SK-N-SH (cell line): ENCODE data around the gene F2RL2.

ENCODE experiments used
- CTCF ChIP-seq: fragments of 200-600 bp; sonication (generic); IDR thresholded peaks from 2 replicates; pipeline ENCODE4 v1.6.1; 2017; ENCODE audit warnings: antibody characterized with exemption, mild to moderate bottlenecking, moderate library complexity
- EP300 ChIP-seq, 2 experiments: IDR thresholded peaks; 2 replicates each; pipeline versions ENCODE4 v1.4.0 to v1.6.1; 2012; ENCODE audit warnings: borderline replicate concordance in 1 of 2, low read depth in 1 of 2, low read length in 1 of 2
- IRF3 ChIP-seq: fragments of 150-350 bp; IDR thresholded peaks from 2 replicates; pipeline ENCODE4 v1.6.1; 2016; ENCODE audit warnings: mild to moderate bottlenecking, low read depth, low read length
- JUND ChIP-seq: IDR thresholded peaks from 2 replicates; pipeline ENCODE4 v1.4.0; 2012
- NRF1 ChIP-seq: IDR thresholded peaks from 2 replicates; pipeline ENCODE4 v1.6.1; 2012; ENCODE audit warnings: low read depth, mild to moderate bottlenecking, low read length
- POLR2AphosphoS5 ChIP-seq: IDR thresholded peaks from 2 replicates; pipeline ENCODE4 v1.6.1; 2012; ENCODE audit warnings: low read depth, low read length
- REST ChIP-seq: IDR thresholded peaks from 2 replicates; pipeline ENCODE4 v1.6.1; 2012; ENCODE audit warnings: mild to moderate bottlenecking, low read depth, low read length, moderate library complexity
- TAF1 ChIP-seq: IDR thresholded peaks from 2 replicates; pipeline ENCODE4 v1.6.1; 2012; ENCODE audit warnings: low read depth, mild to moderate bottlenecking, low read length, moderate library complexity, borderline replicate concordance

DNA sequence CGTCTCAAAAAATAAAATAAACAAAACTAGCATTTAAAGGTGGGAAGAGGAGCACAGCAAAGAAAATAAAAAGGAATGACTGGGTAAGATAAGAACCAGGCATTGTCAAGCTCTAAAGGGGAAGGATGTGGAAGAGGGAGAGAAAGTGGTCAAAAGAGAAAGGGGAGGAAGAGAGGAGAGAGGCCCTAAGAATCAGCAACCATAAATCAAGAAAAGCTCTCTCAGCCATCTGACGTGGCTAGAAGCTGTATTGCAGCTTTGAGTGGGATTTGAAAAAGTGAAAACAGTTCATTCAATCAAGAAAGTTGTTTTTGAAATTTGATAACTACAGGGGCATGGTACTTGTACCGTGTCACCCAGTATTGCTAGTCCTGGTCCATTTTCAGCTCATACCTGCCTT lies 47.3 kb upstream of the F2RL2 start:
- no peak for TF ChIP-seq TAF1
- no peak for TF ChIP-seq EP300 (IDR thresholded peaks at IDR 0.05; ENCODE audit: borderline replicate concordance in 1 of 2, low read depth in 1 of 2, low read length in 1 of 2)
- TF ChIP-seq NRF1: no peak
- no peak for TF ChIP-seq CTCF
- no peak for TF ChIP-seq POLR2AphosphoS5
- no peak for TF ChIP-seq REST
- TF ChIP-seq IRF3: no peak
- no peak for TF ChIP-seq JUND
